Chondrocyte (in vitro differentiated cells): ENCODE results near the gene ZFHX3. TPM values are rescaled to one million over a fixed set of nuclear protein-coding genes. Genes with fewer than 3 reads are reported as not detected.

Experiments
- DNase-seq: peaks from one replicate; pipeline ENCODE4 v3.0.0; 2021; ENCODE audit warnings: mixed read lengths, low spot score
- H3K27ac Mint-ChIP-seq: one replicate; pipeline ENCODE4 v1.8.0; 2021; ENCODE audit warnings: mild to moderate bottlenecking, moderate library complexity, mixed read lengths; ENCODE audit not compliant: unreplicated experiment
- H3K27me3 Mint-ChIP-seq: 2 replicates; pipeline ENCODE4 v1.8.0; 2021; ENCODE audit warnings: low read depth, mixed read lengths
- H3K36me3 Mint-ChIP-seq: 2 replicates; pipeline ENCODE4 v1.8.0; 2021; ENCODE audit warnings: low read depth, mixed read lengths
- H3K4me1 Mint-ChIP-seq: 2 replicates; pipeline ENCODE4 v1.8.0; 2021; ENCODE audit warnings: low read depth, mild to moderate bottlenecking, mixed read lengths
- H3K4me3 Mint-ChIP-seq: one replicate; pipeline ENCODE4 v1.8.0; 2021; ENCODE audit warnings: mild to moderate bottlenecking, moderate library complexity, mixed read lengths; ENCODE audit not compliant: unreplicated experiment
- H3K9me3 Mint-ChIP-seq: 2 replicates; pipeline ENCODE4 v1.8.0; 2021; ENCODE audit warnings: low read depth, mixed read lengths
- CTCF ChIP-seq: fragments of 200-600 bp; sonication (generic); IDR thresholded peaks from 2 replicates; pipeline ENCODE4 v1.5.0; 2021; ENCODE audit warnings: antibody characterized with exemption, mild to moderate bottlenecking, moderate library complexity
- total RNA-seq: library from RNA; stranded (reverse); gene quantifications from 3 replicates; pipeline ENCODE4 v1.2.1, GENCODE V29; 2021

Gene ZFHX3
- total RNA-seq, 1 donor from 2014 or later, result 86.8 TPM

DNA sequence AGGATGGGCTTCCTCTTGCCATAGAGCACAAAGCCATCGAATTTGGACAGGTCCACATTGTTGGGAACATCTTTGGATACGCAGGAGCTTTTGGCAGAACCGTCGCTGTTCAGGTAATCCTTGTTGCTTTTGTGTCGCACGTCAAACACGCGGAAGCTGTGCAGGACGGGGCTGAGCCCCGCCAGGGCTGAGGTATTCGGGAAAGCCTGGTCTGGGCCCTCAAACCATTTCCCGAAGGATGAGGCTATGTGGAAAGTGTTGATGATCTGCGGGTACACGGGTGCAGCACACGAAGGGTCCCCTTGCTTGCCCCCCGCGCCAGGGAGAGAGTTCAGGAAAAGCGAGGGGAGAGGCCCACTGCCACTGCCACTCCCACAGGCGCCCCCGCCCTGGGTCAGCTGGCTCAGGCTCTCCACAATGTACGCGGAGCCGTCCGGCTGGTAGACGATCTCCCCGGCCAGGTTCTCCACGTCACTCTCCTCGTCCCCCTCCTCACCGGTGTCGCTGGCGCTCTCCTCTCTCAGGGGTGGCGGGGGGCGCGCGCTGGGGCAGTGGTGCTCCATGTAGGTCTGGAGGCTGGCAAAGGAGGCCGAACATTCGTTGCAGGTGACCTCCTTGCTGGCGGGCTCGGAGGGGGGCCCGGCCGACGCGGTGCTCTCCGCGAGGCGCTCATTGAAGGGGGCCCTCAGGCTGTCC is 88.5 kb downstream of the ZFHX3 start:
- DNase-seq, result no peak
- Mint-ChIP-seq H3K27me3 (no peaks in the 10 kb centered on the region), H3K9me3 (no peaks in the 10 kb centered on the region), H3K4me3 (no peak overlapping the region), H3K4me1 (peaks cover 64% of the 10 kb centered on the region), H3K36me3 (peaks cover 25% of the 10 kb centered on the region), H3K27ac (no peak overlapping the region)
- no peak for TF ChIP-seq CTCF

- H3K4me3 Mint-ChIP-seq, result no peak overlapping the region
- no peaks in the 10 kb centered on the region for H3K27me3 Mint-ChIP-seq
- H3K9me3 Mint-ChIP-seq, result no peaks in the 10 kb centered on the region
- no peak for TF ChIP-seq CTCF
- DNase-seq, result no peak
- H3K27ac Mint-ChIP-seq, result peak overlapping the region; percentile 59
- peaks cover 64% of the 10 kb centered on the region for H3K4me1 Mint-ChIP-seq
- H3K36me3 Mint-ChIP-seq, result peaks cover 25% of the 10 kb centered on the region
Measured at GRCh38 chr16:72958522-72959076, 89.3 kb downstream of the ZFHX3 start.

- no peak for TF ChIP-seq CTCF
- DNase-seq, result no peak
- Mint-ChIP-seq H3K9me3 (no peaks in the 10 kb centered on the region), H3K4me3 (no peak overlapping the region), H3K36me3 (peaks cover 25% of the 10 kb centered on the region), H3K4me1 (peaks cover 64% of the 10 kb centered on the region), H3K27me3 (no peaks in the 10 kb centered on the region), H3K27ac (no peak overlapping the region)
Measured at GRCh38 chr16:72957303-72958277, 90.3 kb downstream of the ZFHX3 start.

GRCh38 chr16:72956124-72957064 is 91.5 kb downstream of the ZFHX3 start:
- no peaks in the 10 kb centered on the region for H3K9me3 Mint-ChIP-seq
- no peak for TF ChIP-seq CTCF
- peaks cover 25% of the 10 kb centered on the region for H3K36me3 Mint-ChIP-seq
- peak overlapping the region; percentile 39 for H3K27ac Mint-ChIP-seq
- H3K4me1 Mint-ChIP-seq, result peaks cover 64% of the 10 kb centered on the region
- no peaks in the 10 kb centered on the region for H3K27me3 Mint-ChIP-seq
- H3K4me3 Mint-ChIP-seq, result no peak overlapping the region
- no peak for DNase-seq
